RPMI8226 (cell line): ENCODE measurements around the gene KRTAP10-12.
"Not testable (repeated sequence)": the region's sequence is repeated elsewhere in the genome, so short reads cannot be mapped to it uniquely, and the experiment has no call there.

Experiments used
- DNase-seq: peaks from one replicate; pipeline ENCODE4 v3.0.0-alpha.2; 2015

Gene KRTAP10-12

GRCh38 chr21:44670642-44671432, 26.1 kb upstream of the KRTAP10-12 start:
- DNase-seq: no peak

- DNase-seq: no peak
Observed at GRCh38 chr21:44671911-44672310, 25.1 kb upstream of the KRTAP10-12 start.

- no peak for DNase-seq
Observed at GRCh38 chr21:44677881-44678280, 19.1 kb upstream of the KRTAP10-12 start.

GRCh38 chr21:44681152-44681551, 15.8 kb upstream of the KRTAP10-12 start:
- no peak for DNase-seq

- no peak for DNase-seq
Observed at GRCh38 chr21:44681861-44682579, 15.0 kb upstream of the KRTAP10-12 start, which contains the start of gene KRTAP12-1. Gene KRTAP12-1 (minus strand): TSS chr21:44682163. CDS start chr21:44682123, 40 bp downstream.

GRCh38 chr21:44682580-44683151, 14.3 kb upstream of the KRTAP10-12 start:
- no peak for DNase-seq

- DNase-seq: no peak
Observed at GRCh38 chr21:44684077-44684476, 12.9 kb upstream of the KRTAP10-12 start.

GRCh38 chr21:44684483-44684882, 12.5 kb upstream of the KRTAP10-12 start:
- DNase-seq: no peak

GRCh38 chr21:44685050-44685449, 11.9 kb upstream of the KRTAP10-12 start:
- DNase-seq: not testable (repeated sequence)

- no peak for DNase-seq
Observed at GRCh38 chr21:44686000-44686781, 10.8 kb upstream of the KRTAP10-12 start.

GRCh38 chr21:44686843-44687561, 10.0 kb upstream of the KRTAP10-12 start:
- DNase-seq: no peak

- no peak for DNase-seq
Observed at GRCh38 chr21:44687671-44688070, 9.3 kb upstream of the KRTAP10-12 start.

GRCh38 chr21:44689740-44690139, 7.2 kb upstream of the KRTAP10-12 start:
- not testable (repeated sequence) for DNase-seq

GRCh38 chr21:44691686-44692085, 5.3 kb upstream of the KRTAP10-12 start:
- DNase-seq: no peak

- DNase-seq: no peak
Observed at GRCh38 chr21:44692798-44693512, 4.0 kb upstream of the KRTAP10-12 start.

- DNase-seq: peak; percentile 31
Observed at GRCh38 chr21:44694776-44695175, 2.2 kb upstream of the KRTAP10-12 start.

GRCh38 chr21:44695184-44695583, 1.8 kb upstream of the KRTAP10-12 start:
- no peak for DNase-seq

- no peak for DNase-seq
Observed at GRCh38 chr21:44695641-44696040, 1.3 kb upstream of the KRTAP10-12 start.

GRCh38 chr21:44696572-44696971, 400 bp upstream of the KRTAP10-12 start:
- DNase-seq: no peak

GRCh38 chr21:44697811-44698734, 1.1 kb downstream of the KRTAP10-12 start:
- DNase-seq: no peak
